IMR-90 (cell line): ENCODE results near the gene CLEC16A. TPM values are rescaled to one million over a fixed set of nuclear protein-coding genes. Genes with fewer than 3 reads are reported as not detected.

ENCODE experiments used
- ATAC-seq: fragments of 200-7000 bp; cut with Tn5 transposase; 2 replicates; pipeline ENCODE4 v1.9.1; 2020; ENCODE audit warnings: low read depth, mild to moderate bottlenecking, moderate library complexity
- BruUV-seq: library from RNA; stranded (reverse); fragments of 400-500 nt; replicated peaks from 2 replicates; lab custom pipeline; 2021; lab: Mats Ljungman, UMichigan
- CTCF ChIA-PET: fragments of 300-600 bp; formaldehyde crosslinking; extraction: SDS; loops from one replicate; lab custom pipeline; 2021; ENCODE audit warnings: antibody characterized with exemption; lab: Yijun Ruan, JAX
- POLR2A ChIA-PET: fragments of 300-600 bp; sonication (Branson Sonifier 250); formaldehyde crosslinking; loops from one replicate; lab custom pipeline; 2022; ENCODE audit warnings: antibody characterized with exemption; ENCODE audit not compliant: unreplicated experiment; lab: Charles Lee
- DNase-seq: peaks from one replicate; pipeline ENCODE4 v3.0.0; 2013
- H2AFZ ChIP-seq: replicated peaks from 2 replicates; pipeline ENCODE3; 2013; ENCODE audit warnings: low read length, mild to moderate bottlenecking; ENCODE audit not compliant: poor library complexity
- H2AK5ac ChIP-seq: 2 replicates; pipeline ENCODE4 v1.6.1; 2013; ENCODE audit warnings: low read depth, low read length, inconsistent platforms
- H2AK9ac ChIP-seq: replicated peaks from 2 replicates; pipeline ENCODE3; 2013; ENCODE audit warnings: mild to moderate bottlenecking, low read depth, low read length, moderate library complexity; ENCODE audit not compliant: poor library complexity
- H2BK120ac ChIP-seq: 2 replicates; pipeline ENCODE4 v1.6.1; 2013; ENCODE audit warnings: low read depth, low read length, inconsistent platforms
- H2BK15ac ChIP-seq: 3 replicates; pipeline ENCODE4 v1.6.1; 2013; ENCODE audit warnings: low read depth, low read length, inconsistent platforms
- H2BK20ac ChIP-seq: 2 replicates; pipeline ENCODE4 v1.6.1; 2013; ENCODE audit warnings: low read depth, mild to moderate bottlenecking, inconsistent platforms, low read length, moderate library complexity
- H2BK5ac ChIP-seq: 2 replicates; pipeline ENCODE4 v1.6.1; 2013; ENCODE audit warnings: mild to moderate bottlenecking, low read depth, low read length, inconsistent platforms; ENCODE audit not compliant: poor library complexity, severe bottlenecking
- H3K14ac ChIP-seq: replicated peaks from 2 replicates; pipeline ENCODE4 v1.6.1; 2013; ENCODE audit warnings: low read depth, low read length, inconsistent platforms
- H3K18ac ChIP-seq: 2 replicates; pipeline ENCODE4 v1.6.1; 2013; ENCODE audit warnings: low read depth, low read length, control low read depth
- H3K23ac ChIP-seq: 2 replicates; pipeline ENCODE4 v1.6.1; 2013; ENCODE audit warnings: low read depth, low read length, inconsistent platforms
- H3K27ac ChIP-seq: 2 replicates; pipeline ENCODE4 v1.5.1; 2013; ENCODE audit warnings: mild to moderate bottlenecking, control low read depth, low read length; ENCODE audit not compliant: insufficient read depth
- H3K27me3 ChIP-seq: 2 replicates; pipeline ENCODE4 v1.6.1; 2013; ENCODE audit warnings: low read length; ENCODE audit not compliant: control insufficient read depth, insufficient read depth
- H3K36me3 ChIP-seq: 2 replicates; pipeline ENCODE4 v1.6.1; 2013; ENCODE audit warnings: low read length, mixed read lengths; ENCODE audit not compliant: control insufficient read depth, insufficient read depth
- H3K4ac ChIP-seq: 2 replicates; pipeline ENCODE4 v1.6.1; 2013; ENCODE audit warnings: low read depth, low read length, inconsistent platforms
- H3K4me1 ChIP-seq: 2 replicates; pipeline ENCODE4 v1.6.1; 2013; ENCODE audit warnings: low read length, mixed read lengths; ENCODE audit not compliant: control insufficient read depth, insufficient read depth
- H3K4me2 ChIP-seq: 2 replicates; pipeline ENCODE4 v1.6.1; 2013; ENCODE audit warnings: low read depth, mild to moderate bottlenecking, control low read depth, low read length, moderate library complexity
- H3K4me3 ChIP-seq: 2 replicates; pipeline ENCODE4 v1.5.1; 2013; ENCODE audit warnings: low read depth, mild to moderate bottlenecking, control low read depth, low read length, moderate library complexity; ENCODE audit not compliant: insufficient read depth
- H3K56ac ChIP-seq: 2 replicates; pipeline ENCODE4 v1.6.1; 2013; ENCODE audit warnings: low read length, inconsistent platforms; ENCODE audit not compliant: insufficient read depth; ENCODE audit errors: extremely low read depth
- H3K79me1 ChIP-seq, 2 experiments: 2 replicates each; pipeline ENCODE4 v1.6.1; 2013; ENCODE audit warnings: low read length in 2 of 2, inconsistent platforms in 1 of 2, low read depth in 1 of 2
- H3K9ac ChIP-seq: 2 replicates; pipeline ENCODE4 v1.6.1; 2013; ENCODE audit warnings: low read depth, low read length, control low read depth
- H3K9me1 ChIP-seq: 2 replicates; pipeline ENCODE4 v1.6.1; 2013; ENCODE audit warnings: low read length, inconsistent platforms; ENCODE audit not compliant: insufficient read depth
- H3K9me3 ChIP-seq: 2 replicates; pipeline ENCODE4 v1.6.1; 2013; ENCODE audit warnings: low read length; ENCODE audit not compliant: control insufficient read depth, insufficient read depth
- H4K20me1 ChIP-seq: 2 replicates; pipeline ENCODE4 v1.6.1; 2013; ENCODE audit warnings: low read length, inconsistent platforms; ENCODE audit not compliant: insufficient read depth
- H4K5ac ChIP-seq: 2 replicates; pipeline ENCODE4 v1.6.1; 2013; ENCODE audit warnings: mild to moderate bottlenecking, low read depth, low read length, control low read depth
- H4K8ac ChIP-seq, 2 experiments: 2 replicates each; pipeline ENCODE4 v1.6.1; 2013; ENCODE audit warnings: low read depth in 2 of 2, low read length in 2 of 2, control low read depth in 1 of 2, inconsistent platforms in 1 of 2
- H4K91ac ChIP-seq: 2 replicates; pipeline ENCODE4 v1.6.1; 2013; ENCODE audit warnings: low read depth, low read length, inconsistent platforms; ENCODE audit not compliant: insufficient read depth
- MXI1 ChIP-seq: IDR thresholded peaks from 2 replicates; pipeline ENCODE4 v1.6.1; 2012; ENCODE audit warnings: low read depth, mild to moderate bottlenecking, low read length, moderate library complexity, borderline replicate concordance
- RFX5 ChIP-seq: IDR thresholded peaks from 2 replicates; pipeline ENCODE4 v1.8.0; 2012; ENCODE audit warnings: low read depth, mild to moderate bottlenecking, low read length, moderate library complexity
- WGBS, 2 experiments: methylation state at CpG; one replicate each; pipeline versions ENCODE4 v1.1.5 to v1.1.7; 2013; ENCODE audit warnings: missing lambda C conversion rate in 2 of 2; ENCODE audit not compliant: insufficient read length in 1 of 2; ENCODE audit errors: extremely low coverage in 2 of 2; 5-methylcytosine and 5-hydroxymethylcytosine counted together
- dilution Hi-C: fragments of 300-500 bp; cut with HindIII; formaldehyde crosslinking; loops from one replicate; pipeline ENCODE4 v1.14.3; 2018; ENCODE audit warnings: low sequenced_read_pairs; ENCODE audit not compliant: unreplicated experiment
- in situ Hi-C: fragments of 300-500 bp; cut with MboI; formaldehyde crosslinking; loops from 3 replicates; pipeline ENCODE4 v1.14.3; 2019; ENCODE audit warnings: low sequenced_read_pairs, inconsistent platforms, mixed read lengths
- intact Hi-C: fragments of 100-400 bp; cut with micrococcal nuclease; formaldehyde crosslinking; loops from 2 replicates; pipeline ENCODE4 v1.10.0; 2022
- polyA plus RNA-seq, 3 experiments: library from polyadenylated mRNA; depleted of rRNA; stranded (reverse); fragments of >200 nt; gene quantifications; 2 replicates each; pipeline ENCODE4 v1.2.3, GENCODE V29; 2012; ENCODE audit warnings: low replicate concordance in 1 of 3
- total RNA-seq: library from RNA; depleted of rRNA; stranded (reverse); fragments of >200 nt; gene quantifications from 2 replicates; pipeline ENCODE4 v1.2.3, GENCODE V29; 2012
- TF ChIP-seq, protein P1 (sequence below): conservative IDR thresholded peaks from 2 replicates; pipeline ENCODE4 v1.5.1; 2012; ENCODE audit warnings: mild to moderate bottlenecking, low read depth, low read length, improper control_type of control experiment

Gene CLEC16A
- total and polyA plus RNA-seq, 2 of the 4 experiments (the other 2 are of a cell fraction): 15.9 to 16.5 TPM

- no peak for TF ChIP-seq MXI1
Measured at GRCh38 chr16:11063448-11064201, 119.3 kb downstream of the CLEC16A start (continued).

GRCh38 chr16:11064202-11064540 lies 119.8 kb downstream of the CLEC16A start:
- Histone ChIP-seq H4K20me1 (no peaks in the 10 kb centered on the region), H2BK15ac (no peak overlapping the region), H3K4me1 (peaks cover 3% of the 10 kb centered on the region; the same call in 1 of the 2 replicates), H2BK20ac (no peak overlapping the region), H3K9me1 (peaks cover 21% of the 10 kb centered on the region), H3K18ac (no peak overlapping the region), H3K27me3 (no peaks in the 10 kb centered on the region), H3K56ac (no peak overlapping the region), H2BK5ac (no peak overlapping the region), H3K36me3 (peaks cover 31% of the 10 kb centered on the region), H3K14ac (no peak overlapping the region), H3K4me3 (no peak overlapping the region), H4K91ac (no peak overlapping the region), H3K9me3 (no peaks in the 10 kb centered on the region), H2AFZ (no peak overlapping the region), H3K23ac (no peak overlapping the region), H2AK5ac (no peak overlapping the region), H4K8ac (no peak overlapping the region), H3K4ac (no peak overlapping the region), H3K79me1 (0 out of 4 replicates have a peak, but pooled peaks cover 0 to 4% of the 10 kb centered on the region in 2 experiments), H2BK120ac (no peak overlapping the region; the same call in 1 of the 2 replicates), H3K4me2 (no peak overlapping the region), H3K9ac (no peak overlapping the region), H2AK9ac (no peak overlapping the region), H3K27ac (no peak overlapping the region), H4K5ac (no peak overlapping the region)
- DNase-seq (no peak), ATAC-seq (no peak)
- TF ChIP-seq, protein P1, sequence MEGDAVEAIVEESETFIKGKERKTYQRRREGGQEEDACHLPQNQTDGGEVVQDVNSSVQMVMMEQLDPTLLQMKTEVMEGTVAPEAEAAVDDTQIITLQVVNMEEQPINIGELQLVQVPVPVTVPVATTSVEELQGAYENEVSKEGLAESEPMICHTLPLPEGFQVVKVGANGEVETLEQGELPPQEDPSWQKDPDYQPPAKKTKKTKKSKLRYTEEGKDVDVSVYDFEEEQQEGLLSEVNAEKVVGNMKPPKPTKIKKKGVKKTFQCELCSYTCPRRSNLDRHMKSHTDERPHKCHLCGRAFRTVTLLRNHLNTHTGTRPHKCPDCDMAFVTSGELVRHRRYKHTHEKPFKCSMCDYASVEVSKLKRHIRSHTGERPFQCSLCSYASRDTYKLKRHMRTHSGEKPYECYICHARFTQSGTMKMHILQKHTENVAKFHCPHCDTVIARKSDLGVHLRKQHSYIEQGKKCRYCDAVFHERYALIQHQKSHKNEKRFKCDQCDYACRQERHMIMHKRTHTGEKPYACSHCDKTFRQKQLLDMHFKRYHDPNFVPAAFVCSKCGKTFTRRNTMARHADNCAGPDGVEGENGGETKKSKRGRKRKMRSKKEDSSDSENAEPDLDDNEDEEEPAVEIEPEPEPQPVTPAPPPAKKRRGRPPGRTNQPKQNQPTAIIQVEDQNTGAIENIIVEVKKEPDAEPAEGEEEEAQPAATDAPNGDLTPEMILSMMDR: no peak
- no peak for TF ChIP-seq RFX5
- intact Hi-C loops: no loop called here
- dilution Hi-C loops: no loop called here
- ChIA-PET CTCF (no interaction called here), POLR2A (no interaction called here)
- no TSS peak for BruUV-seq
- WGBS, 2 experiments: no CpG with 5 or more reads among the region's 3 CpGs
- in situ Hi-C loops: no loop called here
